Measurements from ENCODE around the gene CRABP1. TPM values are rescaled to one million over a fixed set of nuclear protein-coding genes. Genes with fewer than 3 reads are reported as not detected.
A peak's percentile ranks its signal among the peaks of the same experiment; 100 is the strongest.
"Not testable (repeated sequence)": the region's sequence is repeated elsewhere in the genome, so short reads cannot be mapped to it uniquely, and the experiment has no call there.

The CRABP1 gene
- total RNA-seq, 4 donors from 2014 or later: 2.1 TPM; not detected in 3

DNA sequence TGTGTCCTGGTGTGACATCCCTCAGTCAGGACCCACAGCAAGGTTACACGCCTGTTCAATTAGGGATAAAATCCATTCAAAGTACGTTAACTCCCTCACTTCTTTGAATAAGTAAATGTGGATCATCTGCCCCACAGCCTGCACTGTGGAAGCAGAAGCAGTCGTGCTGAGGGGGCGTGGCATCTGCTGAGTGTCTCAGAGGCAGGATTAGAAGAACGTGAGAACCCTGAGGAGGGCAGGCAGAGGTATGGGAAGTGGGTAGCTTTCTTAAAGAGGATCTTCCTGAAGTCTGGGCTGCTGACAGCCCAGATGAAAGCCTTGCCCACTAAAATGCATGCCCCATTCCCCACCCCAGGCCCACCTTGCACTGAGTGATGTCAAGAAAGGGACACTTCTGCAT is 28.5 kb downstream of the CRABP1 start:
- DNase-seq: peak in 1 of 3 donors; percentile 50
- no peak overlapping the region for H3K27ac ChIP-seq
- no peak for TF ChIP-seq POLR2A (IDR thresholded peaks at IDR 0.05)
- TF ChIP-seq, protein P1, sequence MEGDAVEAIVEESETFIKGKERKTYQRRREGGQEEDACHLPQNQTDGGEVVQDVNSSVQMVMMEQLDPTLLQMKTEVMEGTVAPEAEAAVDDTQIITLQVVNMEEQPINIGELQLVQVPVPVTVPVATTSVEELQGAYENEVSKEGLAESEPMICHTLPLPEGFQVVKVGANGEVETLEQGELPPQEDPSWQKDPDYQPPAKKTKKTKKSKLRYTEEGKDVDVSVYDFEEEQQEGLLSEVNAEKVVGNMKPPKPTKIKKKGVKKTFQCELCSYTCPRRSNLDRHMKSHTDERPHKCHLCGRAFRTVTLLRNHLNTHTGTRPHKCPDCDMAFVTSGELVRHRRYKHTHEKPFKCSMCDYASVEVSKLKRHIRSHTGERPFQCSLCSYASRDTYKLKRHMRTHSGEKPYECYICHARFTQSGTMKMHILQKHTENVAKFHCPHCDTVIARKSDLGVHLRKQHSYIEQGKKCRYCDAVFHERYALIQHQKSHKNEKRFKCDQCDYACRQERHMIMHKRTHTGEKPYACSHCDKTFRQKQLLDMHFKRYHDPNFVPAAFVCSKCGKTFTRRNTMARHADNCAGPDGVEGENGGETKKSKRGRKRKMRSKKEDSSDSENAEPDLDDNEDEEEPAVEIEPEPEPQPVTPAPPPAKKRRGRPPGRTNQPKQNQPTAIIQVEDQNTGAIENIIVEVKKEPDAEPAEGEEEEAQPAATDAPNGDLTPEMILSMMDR (IDR thresholded peaks at IDR 0.05): no peak
- H3K36me3 ChIP-seq: no peaks in the 10 kb centered on the region
- no peaks in the 10 kb centered on the region for H3K27me3 ChIP-seq
- H3K4me1 ChIP-seq: peaks cover 0 to 20% (median 0%) of the 10 kb centered on the region in 4 donors
- H3K9me3 ChIP-seq: no peaks in the 10 kb centered on the region
- H3K4me3 ChIP-seq: no peak overlapping the region

DNA sequence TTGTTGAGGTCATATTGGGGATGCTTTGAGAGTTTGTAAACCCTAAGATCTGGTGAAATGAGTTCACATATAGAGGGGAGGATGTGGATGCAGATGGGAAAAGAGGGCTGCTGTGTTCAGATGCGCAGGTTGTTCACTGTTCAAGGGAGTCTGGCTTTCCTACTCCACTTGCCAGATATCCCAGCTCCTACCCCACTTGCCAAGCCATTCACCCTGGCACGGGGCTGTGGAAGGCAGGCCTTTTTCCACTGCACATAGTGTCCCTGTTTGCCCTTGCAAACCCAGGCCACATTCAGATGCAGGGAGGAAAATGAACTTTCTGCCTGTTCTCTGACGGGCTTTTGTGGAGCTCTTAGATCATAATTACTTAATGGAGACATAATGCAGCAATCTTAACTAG is 29.0 kb downstream of the CRABP1 start:
- Histone ChIP-seq H3K4me1 (peaks cover 0 to 25% (median 2%) of the 10 kb centered on the region in 4 donors), H3K4me3 (no peak overlapping the region), H3K27me3 (no peaks in the 10 kb centered on the region), H3K27ac (no peak overlapping the region), H3K36me3 (no peaks in the 10 kb centered on the region), H3K9me3 (no peaks in the 10 kb centered on the region)
- TF ChIP-seq, protein P1 (IDR thresholded peaks at IDR 0.05): no peak
- no peak for TF ChIP-seq POLR2A (IDR thresholded peaks at IDR 0.05)
- DNase-seq: no peak

DNA sequence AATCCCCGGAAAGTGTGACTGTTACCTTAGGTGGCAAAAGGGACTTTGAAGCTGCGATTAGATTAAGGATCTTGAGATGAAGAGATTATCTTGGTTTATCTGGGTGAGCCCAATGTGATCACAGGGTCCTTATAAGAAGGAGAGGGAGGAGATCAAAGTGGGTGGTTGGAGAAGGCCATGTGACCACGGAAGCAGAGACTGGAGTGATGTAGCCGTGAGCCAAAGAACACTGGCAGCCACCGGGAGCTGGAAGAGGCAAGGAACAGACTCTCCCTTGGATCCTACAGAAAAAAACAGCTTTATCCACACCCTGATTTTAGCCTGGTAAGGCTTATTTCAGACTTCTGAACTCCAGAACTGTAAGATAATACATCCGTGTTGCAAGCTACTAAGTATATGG is 29.9 kb downstream of the CRABP1 start:
- Histone ChIP-seq H3K27ac (no peak overlapping the region), H3K9me3 (no peaks in the 10 kb centered on the region), H3K4me1 (peaks cover 0 to 31% (median 4%) of the 10 kb centered on the region in 4 donors), H3K36me3 (no peaks in the 10 kb centered on the region), H3K4me3 (no peak overlapping the region), H3K27me3 (no peaks in the 10 kb centered on the region)
- TF ChIP-seq, protein P1 (IDR thresholded peaks at IDR 0.05): no peak
- no peak for TF ChIP-seq POLR2A (IDR thresholded peaks at IDR 0.05)
- no peak for DNase-seq

DNA sequence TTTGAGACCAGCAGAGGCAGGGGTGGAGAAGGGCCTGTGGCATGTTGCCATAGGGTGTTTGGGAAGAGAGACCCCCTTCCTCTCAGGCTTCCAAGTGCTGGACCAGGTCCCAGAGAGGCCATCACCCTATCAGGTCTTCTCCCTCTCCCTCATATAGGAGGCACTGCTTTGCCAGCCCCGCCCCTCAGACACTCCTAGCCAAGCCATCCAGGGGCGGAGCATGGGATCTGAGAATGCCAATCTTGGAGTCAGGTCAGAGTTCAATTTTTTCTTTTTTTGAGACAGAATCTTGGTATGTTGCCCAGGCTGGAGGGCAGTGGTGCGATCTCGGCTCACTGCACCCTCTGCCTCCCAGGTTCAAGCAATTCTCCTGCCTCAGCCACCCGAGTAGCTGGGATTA is 32.7 kb downstream of the CRABP1 start:
- no peak overlapping the region for H3K4me3 ChIP-seq

DNA sequence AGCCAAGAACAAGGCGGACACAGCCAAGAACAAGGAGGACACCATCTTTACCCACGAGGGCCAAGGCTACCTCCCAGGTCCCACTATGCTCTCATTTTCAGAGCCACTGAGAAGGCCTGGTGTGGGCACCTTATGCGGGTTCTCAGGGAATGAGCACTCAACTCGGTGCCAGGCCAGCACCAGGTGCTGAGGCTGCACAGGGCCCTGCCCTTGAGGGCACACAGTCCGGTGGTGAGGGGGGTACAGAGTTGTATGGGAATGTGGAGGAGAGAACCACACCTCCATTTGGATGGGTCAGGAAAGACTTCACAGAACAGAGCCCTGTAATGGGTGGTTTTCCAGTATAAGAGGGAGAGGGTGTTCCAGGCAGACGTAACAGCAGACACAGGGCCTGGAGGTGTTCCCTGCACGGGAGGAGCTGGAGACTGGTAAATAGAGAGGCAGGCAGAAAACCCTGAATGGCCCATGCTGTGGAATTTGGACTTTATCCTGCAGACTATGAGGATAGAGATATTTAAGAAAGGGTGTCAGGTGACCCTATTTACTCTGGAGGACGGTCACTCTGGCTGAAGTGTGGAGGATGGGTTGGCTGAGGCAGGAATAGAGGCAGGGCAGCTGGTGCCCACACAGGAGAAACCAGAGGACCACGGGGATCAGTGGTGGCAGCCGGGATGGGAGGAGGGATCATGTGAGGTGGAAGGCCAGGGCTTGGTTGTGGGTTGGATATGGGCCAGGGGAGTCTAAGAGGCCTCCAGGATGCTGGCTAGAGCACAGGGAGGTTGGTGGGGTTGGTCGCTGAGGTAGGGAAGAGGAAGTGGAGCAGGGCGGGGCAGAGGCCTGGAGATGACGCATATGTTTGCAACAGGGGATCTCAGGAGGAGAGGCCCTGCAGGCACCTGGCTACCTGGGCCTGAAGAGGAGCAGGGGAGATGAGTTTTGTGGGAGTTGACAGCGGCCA is 34.6 kb downstream of the CRABP1 start:
- TF ChIP-seq, protein P1 (IDR thresholded peaks at IDR 0.05): peak in 1 of 6 experiments; percentile 4
- peak; percentile 31 to 61 for TF ChIP-seq POLR2A (IDR thresholded peaks at IDR 0.05)
- no peak overlapping the region for H3K4me3 ChIP-seq
- peaks cover 0 to 27% (median 4%) of the 10 kb centered on the region in 4 donors for H3K4me1 ChIP-seq
- DNase-seq: peak in 2 of 3 donors; percentile 86 to 90
- H3K27ac ChIP-seq: peak overlapping the region in 3 of 4 donors; percentile 61 to 90 (median 86)
- H3K9me3 ChIP-seq: no peaks in the 10 kb centered on the region
- H3K36me3 ChIP-seq: no peaks in the 10 kb centered on the region
- no peaks in the 10 kb centered on the region for H3K27me3 ChIP-seq

More for the DNA sequence above, 32.7 kb downstream of the CRABP1 start:
- Histone ChIP-seq H3K27me3 (no peaks in the 10 kb centered on the region), H3K4me1 (peaks cover 0 to 27% (median 4%) of the 10 kb centered on the region in 4 donors), H3K27ac (peak overlapping the region in 2 of 4 donors; percentile 24 to 67), H3K36me3 (no peaks in the 10 kb centered on the region), H3K9me3 (no peaks in the 10 kb centered on the region)
- DNase-seq: peak in 2 of 3 donors; percentile 85 to 87
- TF ChIP-seq, protein P1 (IDR thresholded peaks at IDR 0.05): no peak
- peak in 1 of 2 donors; percentile 20 for TF ChIP-seq POLR2A (IDR thresholded peaks at IDR 0.05)

DNA sequence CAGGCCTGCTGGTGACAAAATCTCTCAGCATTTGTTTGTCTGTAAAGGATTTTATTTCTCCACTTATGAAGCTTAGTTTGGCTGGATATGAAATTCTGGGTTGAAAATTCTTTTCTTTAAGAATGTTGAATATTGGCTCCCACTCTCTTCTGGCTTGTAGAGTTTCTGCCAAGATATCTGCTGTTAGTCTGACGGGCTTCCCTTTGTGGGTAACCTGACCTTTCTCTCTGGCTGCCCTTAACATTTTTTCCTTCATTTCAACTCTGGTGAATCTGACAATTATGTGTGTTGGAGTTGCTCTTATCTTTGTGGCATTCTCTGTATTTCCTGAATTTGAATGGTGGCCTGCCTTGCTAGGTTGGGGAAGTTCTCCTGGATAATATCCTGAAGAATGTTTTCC is 40.0 kb downstream of the CRABP1 start:
- H3K36me3 ChIP-seq, H3K27me3 ChIP-seq, H3K27ac ChIP-seq, H3K4me3 ChIP-seq, H3K4me1 ChIP-seq, H3K9me3 ChIP-seq, DNase-seq: not testable (repeated sequence)

Data from Peyer's patch (tissue), 4 donors.